HepG2 (cell line): ENCODE measurements around the gene EXOSC7. TPM values are rescaled to one million over a fixed set of nuclear protein-coding genes. Genes with fewer than 3 reads are reported as not detected.

Source experiments
- ATAC-seq: fragments of 200-7000 bp; cut with Tn5 transposase; 3 replicates; pipeline ENCODE4 v1.9.1; 2020; ENCODE audit warnings: mild to moderate bottlenecking, moderate library complexity
- BruUV-seq: library from RNA; stranded (reverse); fragments of 400-500 nt; replicated peaks from 2 replicates; lab custom pipeline; 2021; lab: Mats Ljungman, UMichigan
- CTCF ChIA-PET: fragments of 300-600 bp; formaldehyde crosslinking; extraction: SDS; loops from one replicate; lab custom pipeline; 2021; ENCODE audit warnings: low total read pairs, inconsistent platforms, low intra/inter-chr PET ratio; lab: Yijun Ruan, JAX
- POLR2A ChIA-PET: fragments of 350-600 bp; sonication (Branson Sonifier 250); formaldehyde crosslinking; loops from one replicate; lab custom pipeline; 2020; ENCODE audit warnings: antibody characterized with exemption, inconsistent platforms; lab: Yijun Ruan, JAX
- DNase-seq: peaks from one replicate; pipeline ENCODE4 v3.0.0-alpha.2; 2015; ENCODE audit warnings: low spot score
- FAIRE-seq: peaks from 3 replicates; lab custom pipeline; 2011; peaks lifted over from hg19 to GRCh38; lab: Jason Lieb, UNC
- H2AFZ ChIP-seq: one replicate; pipeline ENCODE4 v1.6.1; 2011; ENCODE audit warnings: low read length, inconsistent platforms
- H3K27ac ChIP-seq: fragments of 300-600 bp; 3 replicates; pipeline ENCODE4 v1.8.0; 2011; ENCODE audit warnings: mixed run types, mild to moderate bottlenecking, mixed read lengths, low read length, inconsistent platforms; ENCODE audit not compliant: insufficient read depth; ENCODE audit errors: extremely low read length
- H3K27me3 ChIP-seq, 2 experiments: fragments of 200-600 bp in 1 of 2; 2 replicates in 1 of 2; 3 replicates in 1 of 2; pipeline versions ENCODE4 v1.6.0 to v1.8.0; 2011; ENCODE audit warnings: low read length in 2 of 2, mild to moderate bottlenecking in 2 of 2, moderate library complexity in 2 of 2, inconsistent platforms in 1 of 2; ENCODE audit not compliant: insufficient read depth in 2 of 2, control insufficient read depth in 1 of 2
- H3K36me3 ChIP-seq, 2 experiments: fragments of 200-600 bp in 1 of 2; replicated peaks in 1 of 2; 2 replicates in 1 of 2; 3 replicates in 1 of 2; pipeline versions ENCODE4 v1.5.1 to v1.8.0; 2011; ENCODE audit warnings: low read length in 2 of 2, inconsistent platforms in 1 of 2; ENCODE audit not compliant: insufficient read depth in 2 of 2, control insufficient read depth in 1 of 2
- H3K4me1 ChIP-seq: 2 replicates; pipeline ENCODE4 v1.5.1; 2012; ENCODE audit warnings: low read length, inconsistent platforms; ENCODE audit not compliant: insufficient read depth
- H3K4me2 ChIP-seq: 2 replicates; pipeline ENCODE4 v1.6.0; 2011; ENCODE audit warnings: low read depth, low read length, inconsistent platforms
- H3K4me3 ChIP-seq, 3 experiments: fragments of 200-600 bp in 1 of 3; sonication (generic), shearing (Covaris generic) in 1 of 3; replicated peaks in 1 of 3; 2 replicates each; pipeline ENCODE4 v1.5.1; 2011 to 2016; ENCODE audit warnings: low read length in 3 of 3, inconsistent platforms in 2 of 3, low read depth in 2 of 3, mild to moderate bottlenecking in 2 of 3, control low read depth in 1 of 3, mixed read lengths in 1 of 3; ENCODE audit not compliant: insufficient read depth in 1 of 3
- H3K79me2 ChIP-seq: one replicate; pipeline ENCODE4 v1.6.1; 2011; ENCODE audit warnings: low read length, inconsistent platforms; ENCODE audit not compliant: insufficient read depth
- H3K9ac ChIP-seq: 2 replicates; pipeline ENCODE4 v1.6.0; 2011; ENCODE audit warnings: mild to moderate bottlenecking, low read depth, low read length, inconsistent platforms; ENCODE audit not compliant: insufficient read depth
- H3K9me3 ChIP-seq: 2 replicates; pipeline ENCODE4 v1.5.1; 2012; ENCODE audit warnings: mild to moderate bottlenecking, low read length
- H4K20me1 ChIP-seq: 2 replicates; pipeline ENCODE4 v1.6.0; 2011; ENCODE audit warnings: inconsistent platforms, mild to moderate bottlenecking, low read length, moderate library complexity; ENCODE audit not compliant: insufficient read depth
- BRCA1 ChIP-seq: sonication (generic); formaldehyde crosslinking; IDR thresholded peaks from 2 replicates; pipeline ENCODE4 v1.4.0; 2020; ENCODE audit warnings: missing genetic modification reagents
- CBX1 ChIP-seq: IDR thresholded peaks from one replicate; pipeline ENCODE4 v1.6.1; 2016; ENCODE audit warnings: antibody characterized with exemption, low read depth
- CHD4 ChIP-seq: fragments of 200-600 bp; sonication (generic); IDR thresholded peaks from 2 replicates; pipeline ENCODE4 v1.7.0; 2017; ENCODE audit warnings: mild to moderate bottlenecking, low read length, borderline replicate concordance
- RCOR2 ChIP-seq: IDR thresholded peaks from 2 replicates; pipeline ENCODE4 v1.6.1; 2016; ENCODE audit warnings: missing biosample characterization, missing genetic modification reagents
- SMAD9 ChIP-seq: sonication (generic); formaldehyde crosslinking; IDR thresholded peaks from 2 replicates; pipeline ENCODE4 v1.5.1; 2020; ENCODE audit warnings: mild to moderate bottlenecking, missing genetic modification reagents
- TCF7 ChIP-seq: sonication (generic); IDR thresholded peaks from 2 replicates; pipeline ENCODE4 v1.6.1; 2016; ENCODE audit warnings: antibody characterized with exemption, low read depth
- ZIK1 ChIP-seq: sonication (generic); formaldehyde crosslinking; IDR thresholded peaks from 2 replicates; pipeline ENCODE4 v1.5.0; 2020; ENCODE audit warnings: mild to moderate bottlenecking, low read depth, missing genetic modification reagents, borderline replicate concordance
- ZNF556 ChIP-seq: sonication (generic); formaldehyde crosslinking; IDR thresholded peaks from 2 replicates; pipeline ENCODE4 v1.4.0; 2020; ENCODE audit warnings: mild to moderate bottlenecking, missing genetic modification reagents, borderline replicate concordance
- ZNF672 ChIP-seq: sonication (generic); formaldehyde crosslinking; IDR thresholded peaks from 2 replicates; pipeline ENCODE4 v1.8.1; 2022; ENCODE audit warnings: missing genetic modification reagents
- WGBS: methylation state at CpG from one replicate; pipeline ENCODE4 v1.1.6; 2017; ENCODE audit warnings: low lambda C conversion rate; 5-methylcytosine and 5-hydroxymethylcytosine counted together
- in situ Hi-C: cut with HindIII; loops from 2 replicates; pipeline ENCODE4 v1.10.0; 2017; ENCODE audit warnings: low pct_unique_long_range_greater_than_20kb; ENCODE audit not compliant: extremely low pct_ligation_motif_present
- intact Hi-C: fragments of 100-400 bp; cut with micrococcal nuclease; formaldehyde crosslinking; loops from one replicate; pipeline ENCODE4 v1.10.0; 2022; ENCODE audit not compliant: unreplicated experiment
- polyA plus RNA-seq, 8 experiments: library from polyadenylated mRNA; depleted of rRNA in 3 of 8; stranded (reverse) in 7 of 8; unstranded in 1 of 8; fragments of >200 nt; fragmentation: Illumina TruSeq in 4 of 8; extraction: Trizol in 4 of 8; gene quantifications; 2 replicates each; pipeline versions ENCODE4 v1.2.1 to v1.2.3, GENCODE V29; 2011 to 2016; ENCODE audit warnings: low read depth in 4 of 8, missing spikeins in 1 of 8, mixed read lengths in 1 of 8; ENCODE audit not compliant: insufficient read depth in 1 of 8
- total RNA-seq, 5 experiments: library from RNA; depleted of rRNA; stranded (reverse); fragments of >200 nt; fragmentation: Illumina TruSeq; extraction: Trizol; gene quantifications; 2 replicates each; pipeline ENCODE4 v1.2.3, GENCODE V29; 2016; ENCODE audit warnings: low read depth in 1 of 5
- TF ChIP-seq, protein P1 (sequence below): sonication (generic); formaldehyde crosslinking; IDR thresholded peaks from 2 replicates; pipeline ENCODE4 v1.5.0; 2020; ENCODE audit warnings: missing genetic modification reagents
- TF ChIP-seq, protein P2 (sequence below): sonication (generic); formaldehyde crosslinking; IDR thresholded peaks from 2 replicates; pipeline ENCODE4 v1.8.1; 2023; ENCODE audit warnings: mild to moderate bottlenecking, moderate library complexity, missing genetic modification reagents
- TF ChIP-seq, protein P3 (sequence below), 2 experiments: sonication (generic) in 1 of 2; formaldehyde crosslinking in 1 of 2; IDR thresholded peaks; 2 replicates each; pipeline versions ENCODE4 v1.5.1 to v1.6.1; 2011 to 2020; ENCODE audit warnings: borderline replicate concordance in 1 of 2, low read depth in 1 of 2, low read length in 1 of 2, mild to moderate bottlenecking in 1 of 2, missing genetic modification reagents in 1 of 2, moderate library complexity in 1 of 2
- TF ChIP-seq, protein P4 (sequence below): sonication (generic); formaldehyde crosslinking; IDR thresholded peaks from 2 replicates; pipeline ENCODE4 v1.4.0; 2020; ENCODE audit warnings: missing genetic modification reagents
- TF ChIP-seq, protein P5 (sequence below): sonication (generic); formaldehyde crosslinking; IDR thresholded peaks from 2 replicates; pipeline ENCODE4 v1.5.1; 2020; ENCODE audit warnings: missing genetic modification reagents, mild to moderate bottlenecking, borderline replicate concordance

EXOSC7 gene
- total and polyA plus RNA-seq, 2 of the 13 experiments (the other 11 are each of a cell fraction or from before 2014, with no cell fraction given), result 68.3 to 74.7 TPM

DNA sequence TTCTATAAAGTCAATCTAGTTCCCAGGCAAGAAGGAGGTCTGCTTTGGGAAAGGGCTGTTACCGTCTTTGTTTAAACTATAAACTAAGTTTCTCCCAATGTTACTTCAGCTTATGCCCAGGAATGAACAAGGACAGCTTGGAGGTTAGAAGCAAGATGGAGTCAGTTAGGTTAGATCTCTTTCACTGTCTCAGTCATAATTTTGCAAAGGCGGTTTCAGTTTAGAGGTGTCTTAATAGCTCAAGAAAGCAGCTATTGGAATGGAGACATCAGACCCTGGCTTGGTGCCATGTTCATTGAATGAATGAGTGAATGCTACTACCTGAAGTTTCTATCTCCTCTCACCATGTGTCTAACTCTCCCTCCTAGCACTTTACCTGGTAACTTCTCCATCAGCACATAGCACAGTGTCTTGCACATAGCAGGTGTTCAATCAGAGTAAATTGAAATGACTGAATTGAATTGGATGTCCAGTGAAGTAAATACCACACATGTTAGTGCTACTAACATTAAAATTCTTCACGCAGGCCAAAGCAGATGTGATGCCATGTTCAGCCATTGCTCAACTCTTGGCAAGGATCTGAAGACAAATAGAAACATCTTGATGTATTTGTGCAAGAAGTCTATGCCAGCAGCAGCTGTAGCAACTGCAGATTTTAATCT is 78.3 kb downstream of the EXOSC7 start (continued):
- TF ChIP-seq, protein P1, sequence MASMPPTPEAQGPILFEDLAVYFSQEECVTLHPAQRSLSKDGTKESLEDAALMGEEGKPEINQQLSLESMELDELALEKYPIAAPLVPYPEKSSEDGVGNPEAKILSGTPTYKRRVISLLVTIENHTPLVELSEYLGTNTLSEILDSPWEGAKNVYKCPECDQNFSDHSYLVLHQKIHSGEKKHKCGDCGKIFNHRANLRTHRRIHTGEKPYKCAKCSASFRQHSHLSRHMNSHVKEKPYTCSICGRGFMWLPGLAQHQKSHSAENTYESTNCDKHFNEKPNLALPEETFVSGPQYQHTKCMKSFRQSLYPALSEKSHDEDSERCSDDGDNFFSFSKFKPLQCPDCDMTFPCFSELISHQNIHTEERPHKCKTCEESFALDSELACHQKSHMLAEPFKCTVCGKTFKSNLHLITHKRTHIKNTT (CRISPR knock-in tag), result no peak

DNA sequence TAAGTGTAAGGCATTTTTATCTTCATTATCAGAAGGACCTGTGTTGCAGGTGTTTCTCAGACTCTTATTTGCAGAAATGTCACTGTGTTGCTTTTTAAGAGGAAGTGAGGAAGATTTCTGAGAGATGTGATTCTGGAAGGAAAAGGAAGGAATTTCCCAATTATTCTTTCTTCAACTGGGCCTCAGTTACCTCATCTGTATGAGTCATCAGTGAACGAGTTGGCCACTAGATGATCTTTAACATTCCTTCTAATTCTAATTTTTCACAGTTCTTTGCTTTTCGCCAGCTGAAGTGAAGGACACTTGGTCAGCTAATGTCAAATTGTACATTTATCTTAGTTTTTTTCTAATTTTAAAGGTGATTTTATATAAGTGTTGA is 79.0 kb downstream of the EXOSC7 start:
- DNase-seq (no peak), ATAC-seq (no peak), FAIRE-seq (no peak)
- Histone ChIP-seq H2AFZ (no peak overlapping the region), H3K27me3 (peaks cover 1 to 16% of the 10 kb centered on the region in 2 experiments; a peak in 2 of 5 replicates), H3K9ac (no peak overlapping the region), H3K4me1 (peaks cover 9% of the 10 kb centered on the region; the same call in 1 of the 2 replicates), H3K4me3 (no peak overlapping the region), H3K27ac (no peak overlapping the region), H3K36me3 (no peaks in the 10 kb centered on the region), H3K9me3 (no peaks in the 10 kb centered on the region), H4K20me1 (no peaks in the 10 kb centered on the region), H3K4me2 (no peak overlapping the region), H3K79me2 (no peaks in the 10 kb centered on the region)
- CTCF ChIA-PET, result interaction anchor here (1.6 kb wide), 1 partner anchor 17 kb away, joined by 6 read pairs; no protein-coding TSS in a partner anchor
- BruUV-seq, result no TSS peak
- 39% methylated on average over 2 of the region's 2 CpGs for WGBS
- POLR2A ChIA-PET, result no interaction called here
- intact Hi-C loops, result loop anchor here (2.0 kb wide), 1 partner anchor 14 kb away; no protein-coding TSS in a partner anchor
- in situ Hi-C loops, result no loop called here
- TF ChIP-seq CHD4 (no peak), RCOR2 (CRISPR knock-in tag) (no peak), ZNF672 (CRISPR knock-in tag) (no peak), SMAD9 (CRISPR knock-in tag) (no peak), BRCA1 (CRISPR knock-in tag) (no peak), ZNF556 (CRISPR knock-in tag) (no peak), CBX1 (no peak), ZIK1 (CRISPR knock-in tag) (no peak), TCF7 (no peak)
- TF ChIP-seq, protein P2, sequence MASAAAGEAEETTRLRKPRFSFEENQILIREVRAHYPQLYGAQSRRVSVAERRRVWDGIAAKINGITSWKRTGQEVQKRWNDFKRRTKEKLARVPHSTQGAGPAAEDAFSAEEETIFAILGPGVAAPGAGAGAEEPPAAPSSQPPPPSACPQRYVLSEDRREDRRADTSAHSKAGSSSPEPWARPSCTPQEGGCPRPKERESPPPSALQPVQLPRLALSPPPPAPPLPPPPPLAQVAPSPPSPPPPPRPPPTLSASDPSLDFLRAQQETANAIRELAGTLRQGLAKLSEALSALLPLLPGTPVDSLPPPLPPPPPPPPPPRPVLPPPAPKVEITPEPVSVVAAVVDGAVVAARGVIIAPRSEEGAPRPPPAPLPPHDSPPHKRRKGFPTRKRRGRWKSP, result no peak
- TF ChIP-seq, protein P3, sequence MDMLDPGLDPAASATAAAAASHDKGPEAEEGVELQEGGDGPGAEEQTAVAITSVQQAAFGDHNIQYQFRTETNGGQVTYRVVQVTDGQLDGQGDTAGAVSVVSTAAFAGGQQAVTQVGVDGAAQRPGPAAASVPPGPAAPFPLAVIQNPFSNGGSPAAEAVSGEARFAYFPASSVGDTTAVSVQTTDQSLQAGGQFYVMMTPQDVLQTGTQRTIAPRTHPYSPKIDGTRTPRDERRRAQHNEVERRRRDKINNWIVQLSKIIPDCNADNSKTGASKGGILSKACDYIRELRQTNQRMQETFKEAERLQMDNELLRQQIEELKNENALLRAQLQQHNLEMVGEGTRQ (IDR thresholded peaks at IDR 0.05; ENCODE audit: low read depth, low read length), result no peak
- TF ChIP-seq, protein P3 (CRISPR knock-in tag; IDR thresholded peaks at IDR 0.05; ENCODE audit: borderline replicate concordance), result no peak
- TF ChIP-seq, protein P4, sequence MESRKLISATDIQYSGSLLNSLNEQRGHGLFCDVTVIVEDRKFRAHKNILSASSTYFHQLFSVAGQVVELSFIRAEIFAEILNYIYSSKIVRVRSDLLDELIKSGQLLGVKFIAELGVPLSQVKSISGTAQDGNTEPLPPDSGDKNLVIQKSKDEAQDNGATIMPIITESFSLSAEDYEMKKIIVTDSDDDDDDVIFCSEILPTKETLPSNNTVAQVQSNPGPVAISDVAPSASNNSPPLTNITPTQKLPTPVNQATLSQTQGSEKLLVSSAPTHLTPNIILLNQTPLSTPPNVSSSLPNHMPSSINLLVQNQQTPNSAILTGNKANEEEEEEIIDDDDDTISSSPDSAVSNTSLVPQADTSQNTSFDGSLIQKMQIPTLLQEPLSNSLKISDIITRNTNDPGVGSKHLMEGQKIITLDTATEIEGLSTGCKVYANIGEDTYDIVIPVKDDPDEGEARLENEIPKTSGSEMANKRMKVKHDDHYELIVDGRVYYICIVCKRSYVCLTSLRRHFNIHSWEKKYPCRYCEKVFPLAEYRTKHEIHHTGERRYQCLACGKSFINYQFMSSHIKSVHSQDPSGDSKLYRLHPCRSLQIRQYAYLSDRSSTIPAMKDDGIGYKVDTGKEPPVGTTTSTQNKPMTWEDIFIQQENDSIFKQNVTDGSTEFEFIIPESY (CRISPR knock-in tag), result no peak
- TF ChIP-seq, protein P5, sequence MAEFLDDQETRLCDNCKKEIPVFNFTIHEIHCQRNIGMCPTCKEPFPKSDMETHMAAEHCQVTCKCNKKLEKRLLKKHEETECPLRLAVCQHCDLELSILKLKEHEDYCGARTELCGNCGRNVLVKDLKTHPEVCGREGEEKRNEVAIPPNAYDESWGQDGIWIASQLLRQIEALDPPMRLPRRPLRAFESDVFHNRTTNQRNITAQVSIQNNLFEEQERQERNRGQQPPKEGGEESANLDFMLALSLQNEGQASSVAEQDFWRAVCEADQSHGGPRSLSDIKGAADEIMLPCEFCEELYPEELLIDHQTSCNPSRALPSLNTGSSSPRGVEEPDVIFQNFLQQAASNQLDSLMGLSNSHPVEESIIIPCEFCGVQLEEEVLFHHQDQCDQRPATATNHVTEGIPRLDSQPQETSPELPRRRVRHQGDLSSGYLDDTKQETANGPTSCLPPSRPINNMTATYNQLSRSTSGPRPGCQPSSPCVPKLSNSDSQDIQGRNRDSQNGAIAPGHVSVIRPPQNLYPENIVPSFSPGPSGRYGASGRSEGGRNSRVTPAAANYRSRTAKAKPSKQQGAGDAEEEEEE, result no peak
